WI38 (cell line): ENCODE measurements around the gene CREB3L1.

Source experiments
- H3K4me3 ChIP-seq: 2 replicates; pipeline ENCODE4 v1.5.1; 2011; ENCODE audit warnings: low read depth, mild to moderate bottlenecking, control low read depth, low read length
- CTCF ChIP-seq: IDR thresholded peaks from 2 replicates; pipeline ENCODE4 v1.5.1; 2012; ENCODE audit warnings: low read depth, mild to moderate bottlenecking, control low read depth, low read length

The CREB3L1 gene

DNA sequence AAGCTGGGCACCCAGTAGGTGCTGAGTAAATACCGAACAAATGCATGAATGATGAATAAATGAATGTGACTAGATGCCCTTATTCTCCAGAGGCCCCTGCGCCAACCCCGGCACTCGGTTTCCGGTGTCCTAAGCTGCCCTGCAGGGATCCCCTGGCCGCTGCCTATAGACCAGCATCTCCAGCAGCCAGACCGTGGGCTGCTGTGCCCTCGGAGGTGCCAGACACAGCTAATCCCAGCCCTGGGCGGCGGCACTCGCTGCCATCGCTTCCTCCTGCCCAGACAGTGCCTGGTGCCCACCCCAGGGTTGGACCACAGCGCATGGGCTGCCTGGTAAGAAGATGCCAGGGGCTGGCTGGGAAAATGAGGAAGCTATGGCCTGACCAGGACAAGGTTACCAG is 15.6 kb downstream of the CREB3L1 start:
- TF ChIP-seq CTCF = no peak
- H3K4me3 ChIP-seq = no peak overlapping the region

DNA sequence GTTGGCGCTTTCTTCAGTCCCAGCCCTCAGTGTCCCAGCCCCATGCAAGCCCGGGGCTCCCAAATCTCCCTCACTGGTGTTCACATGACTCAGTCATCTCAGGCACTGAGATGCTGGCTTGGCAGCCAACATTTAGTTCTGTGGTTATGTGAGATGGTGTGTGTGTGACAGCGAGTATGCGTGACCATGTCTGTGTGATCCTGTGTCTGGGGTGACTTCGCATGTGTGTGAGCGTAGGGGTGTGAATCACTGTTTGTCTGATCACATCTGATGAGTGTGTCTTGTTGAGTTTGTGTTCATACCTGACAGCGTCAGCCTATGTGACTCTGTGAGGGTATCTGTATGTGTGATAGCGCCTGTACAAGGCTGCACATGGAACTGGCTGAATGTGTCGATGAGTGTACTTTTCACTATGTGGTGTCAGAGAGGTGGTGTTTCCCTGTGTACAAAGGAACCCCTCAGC is 16.2 kb downstream of the CREB3L1 start:
- H3K4me3 ChIP-seq = no peak overlapping the region
- TF ChIP-seq CTCF = no peak

DNA sequence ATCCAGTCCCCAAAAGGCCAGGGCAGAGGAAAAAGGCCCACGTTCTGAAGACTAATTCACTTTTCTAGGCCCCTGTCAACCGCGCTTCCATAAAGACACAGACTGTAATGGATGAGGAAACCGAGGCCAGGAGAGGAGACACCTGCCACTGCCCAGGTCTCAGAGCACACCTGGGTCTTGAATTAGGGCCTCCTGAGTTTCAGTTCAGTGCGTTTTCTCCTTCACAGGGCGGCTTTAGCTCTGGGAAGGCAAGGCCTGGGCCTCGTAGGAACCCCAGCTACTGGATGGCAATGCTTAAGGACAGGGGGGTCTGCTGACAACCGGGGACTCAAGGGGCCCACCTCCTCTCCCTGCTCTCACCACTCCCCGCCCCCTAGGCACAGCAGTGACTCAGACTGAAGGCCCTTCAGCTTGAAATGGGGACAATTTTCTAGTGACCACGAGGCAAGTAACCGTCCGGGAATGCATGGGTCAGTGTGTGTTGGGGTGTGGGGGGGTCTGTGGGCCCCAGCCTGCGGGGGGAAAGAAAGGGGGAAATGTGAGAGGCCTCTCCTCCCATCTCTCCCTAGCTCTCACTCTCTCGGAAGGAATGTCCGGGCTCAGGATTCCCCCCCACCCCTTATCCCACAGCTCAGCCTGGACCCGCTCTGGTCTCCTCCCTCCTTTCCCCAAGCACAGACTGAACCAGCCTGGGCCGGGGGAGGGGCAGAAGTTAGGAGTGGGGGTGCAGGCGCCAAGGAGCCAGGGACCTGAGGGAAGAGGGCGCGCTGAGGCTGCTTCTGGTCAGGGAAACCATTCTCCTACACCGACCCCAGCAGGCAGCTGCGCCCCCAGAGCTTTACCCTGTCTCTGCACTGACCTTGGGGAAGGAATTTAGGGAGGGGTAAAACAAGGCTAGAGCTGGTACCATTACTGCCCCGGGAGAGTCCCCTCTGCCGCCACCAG is 17.2 kb downstream of the CREB3L1 start:
- peak overlapping the region; percentile 57 for H3K4me3 ChIP-seq
- TF ChIP-seq CTCF = no peak

DNA sequence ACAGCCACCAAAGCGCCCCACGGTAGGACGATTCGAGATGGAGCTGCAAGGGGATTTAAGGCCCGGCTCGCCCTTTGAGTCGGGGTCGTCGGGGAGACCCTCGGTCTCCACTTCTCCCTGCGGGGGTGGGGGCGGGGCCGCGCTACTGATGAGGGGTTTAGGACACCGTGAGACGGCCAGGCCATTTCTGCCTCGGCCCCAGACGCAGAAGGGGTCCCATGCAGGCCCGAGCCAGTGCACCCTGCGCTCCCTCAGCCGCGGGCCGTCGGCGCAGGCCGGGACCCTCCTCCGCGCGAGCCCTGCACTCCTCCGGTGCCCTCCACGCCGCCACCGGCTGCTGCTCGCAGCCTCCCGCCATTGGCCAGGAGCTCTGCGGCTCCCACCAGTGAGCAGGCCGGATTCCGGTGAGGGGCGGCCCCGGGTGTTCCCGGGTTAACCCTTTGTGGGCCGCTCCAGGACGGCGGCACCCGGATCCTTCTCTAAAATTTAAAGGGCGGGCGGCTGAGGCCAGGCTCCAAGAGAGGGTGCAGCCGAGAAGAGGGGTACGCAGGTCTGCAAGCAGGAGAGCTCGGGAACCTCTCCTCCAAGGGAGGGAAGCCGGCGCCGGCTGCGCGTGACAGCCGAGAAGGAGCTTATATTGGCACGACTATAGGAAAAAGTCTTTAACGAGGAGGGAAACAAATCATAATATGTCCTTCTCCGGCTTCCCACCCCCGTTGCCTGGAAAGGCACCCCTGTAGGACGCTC is 18.0 kb downstream of the CREB3L1 start:
- peak overlapping the region; percentile 57 for H3K4me3 ChIP-seq
- TF ChIP-seq CTCF = no peak

DNA sequence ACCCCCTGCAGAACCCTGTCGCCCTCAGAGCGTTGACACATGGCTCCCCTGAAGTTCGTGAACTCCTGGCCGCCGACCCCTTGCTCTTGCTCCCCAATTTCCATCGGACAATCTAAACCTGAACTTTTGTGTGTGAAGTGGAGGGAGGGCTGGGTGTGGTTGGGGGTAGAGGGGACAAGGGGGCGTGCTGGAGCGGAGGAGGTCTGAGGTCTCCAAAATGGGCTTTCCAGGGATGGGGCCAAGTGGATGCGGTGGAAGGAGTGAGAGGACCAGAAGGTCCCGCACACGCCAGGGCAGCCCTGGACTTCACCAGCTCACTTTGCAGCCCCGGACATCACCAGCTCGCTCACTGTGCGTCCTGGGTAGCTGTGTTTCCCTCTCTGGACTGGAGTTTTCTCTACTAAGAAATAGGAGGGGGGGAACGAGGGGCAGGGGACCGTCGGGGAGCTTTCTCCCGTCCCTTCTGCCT is 18.6 kb downstream of the CREB3L1 start:
- TF ChIP-seq CTCF = no peak

GRCh38 chr11:46296528-46297448 is 19.3 kb downstream of the CREB3L1 start:
- TF ChIP-seq CTCF = peak; percentile 83
- peak overlapping the region; percentile 57 for H3K4me3 ChIP-seq

More for the DNA sequence above, 18.6 kb downstream of the CREB3L1 start:
- peak overlapping the region; percentile 57 for H3K4me3 ChIP-seq
